ENCODE data around the gene BCOR.

DNA sequence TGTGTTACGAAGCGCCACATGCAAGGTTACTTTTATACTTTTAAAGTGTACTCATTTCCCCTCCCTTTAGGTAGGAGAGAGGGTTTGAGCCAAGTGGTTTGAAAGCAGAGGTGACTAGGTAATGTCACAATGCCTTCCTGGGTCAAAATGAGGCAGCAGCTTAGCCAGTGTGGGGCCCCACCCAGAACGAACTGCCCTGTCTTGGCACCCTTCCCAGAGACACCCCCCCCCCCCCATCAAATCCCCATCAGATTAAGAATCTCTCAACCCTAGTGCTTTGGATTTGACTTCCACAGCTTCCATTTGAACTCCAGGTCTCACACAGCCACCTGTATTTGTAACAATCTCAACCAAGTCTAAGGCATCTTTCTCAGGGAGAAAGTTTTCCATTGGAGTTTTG, 31.1 kb downstream of the BCOR start:
- TF ChIP-seq, protein P1, sequence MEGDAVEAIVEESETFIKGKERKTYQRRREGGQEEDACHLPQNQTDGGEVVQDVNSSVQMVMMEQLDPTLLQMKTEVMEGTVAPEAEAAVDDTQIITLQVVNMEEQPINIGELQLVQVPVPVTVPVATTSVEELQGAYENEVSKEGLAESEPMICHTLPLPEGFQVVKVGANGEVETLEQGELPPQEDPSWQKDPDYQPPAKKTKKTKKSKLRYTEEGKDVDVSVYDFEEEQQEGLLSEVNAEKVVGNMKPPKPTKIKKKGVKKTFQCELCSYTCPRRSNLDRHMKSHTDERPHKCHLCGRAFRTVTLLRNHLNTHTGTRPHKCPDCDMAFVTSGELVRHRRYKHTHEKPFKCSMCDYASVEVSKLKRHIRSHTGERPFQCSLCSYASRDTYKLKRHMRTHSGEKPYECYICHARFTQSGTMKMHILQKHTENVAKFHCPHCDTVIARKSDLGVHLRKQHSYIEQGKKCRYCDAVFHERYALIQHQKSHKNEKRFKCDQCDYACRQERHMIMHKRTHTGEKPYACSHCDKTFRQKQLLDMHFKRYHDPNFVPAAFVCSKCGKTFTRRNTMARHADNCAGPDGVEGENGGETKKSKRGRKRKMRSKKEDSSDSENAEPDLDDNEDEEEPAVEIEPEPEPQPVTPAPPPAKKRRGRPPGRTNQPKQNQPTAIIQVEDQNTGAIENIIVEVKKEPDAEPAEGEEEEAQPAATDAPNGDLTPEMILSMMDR (IDR thresholded peaks at IDR 0.05): no peak
- TF ChIP-seq POLR2A (IDR thresholded peaks at IDR 0.05): no peak

Data from heart left ventricle (tissue), 13 donors.